Endothelial cell of umbilical vein (primary cell): ENCODE measurements around the gene TNFSF9.

Source experiments
- EZH2 ChIP-seq: IDR thresholded peaks from 2 replicates; pipeline ENCODE4 v1.6.1; 2012; ENCODE audit warnings: borderline replicate concordance, low read depth, mild to moderate bottlenecking, moderate library complexity, low read length, inconsistent platforms; ENCODE audit not compliant: severe bottlenecking
- FOS ChIP-seq: IDR thresholded peaks from 2 replicates; pipeline ENCODE4 v1.6.1; 2011; ENCODE audit warnings: mild to moderate bottlenecking, low read length, moderate library complexity, borderline replicate concordance; ENCODE audit not compliant: insufficient read depth
- GATA2 ChIP-seq: IDR thresholded peaks from 2 replicates; pipeline ENCODE4 v1.7.0; 2011; ENCODE audit warnings: low read depth, mild to moderate bottlenecking, moderate library complexity, mixed read lengths, low read length; ENCODE audit not compliant: insufficient read length, insufficient read depth
- JUN ChIP-seq: IDR thresholded peaks from 2 replicates; pipeline ENCODE4 v1.6.1; 2011; ENCODE audit warnings: borderline replicate concordance, low read depth; ENCODE audit not compliant: insufficient read length, insufficient read depth
- MYC ChIP-seq: IDR thresholded peaks from one replicate; pipeline ENCODE4 v1.6.1; 2011; ENCODE audit warnings: mild to moderate bottlenecking, low read depth, low read length
- POLR2A ChIP-seq: IDR thresholded peaks from 2 replicates; pipeline ENCODE4 v1.6.1; 2012; ENCODE audit warnings: low read depth, mild to moderate bottlenecking, control low read depth, low read length
- TF ChIP-seq, protein P1 (sequence below), 2 donors: IDR thresholded peaks; 1 replicate in 1 of 2; 2 replicates in 1 of 2; pipeline ENCODE4 v1.5.1; 2011; ENCODE audit warnings: low read length in 2 of 2, mild to moderate bottlenecking in 2 of 2, moderate library complexity in 2 of 2, control low read depth in 1 of 2, inconsistent platforms in 1 of 2, low read depth in 1 of 2; ENCODE audit not compliant: insufficient read depth in 1 of 2; ENCODE audit errors: extremely low read depth in 1 of 2
- TF ChIP-seq, protein P2 (sequence below): IDR thresholded peaks from 2 replicates; pipeline ENCODE4 v1.6.1; 2011; ENCODE audit not compliant: insufficient read depth, insufficient read length

DNA sequence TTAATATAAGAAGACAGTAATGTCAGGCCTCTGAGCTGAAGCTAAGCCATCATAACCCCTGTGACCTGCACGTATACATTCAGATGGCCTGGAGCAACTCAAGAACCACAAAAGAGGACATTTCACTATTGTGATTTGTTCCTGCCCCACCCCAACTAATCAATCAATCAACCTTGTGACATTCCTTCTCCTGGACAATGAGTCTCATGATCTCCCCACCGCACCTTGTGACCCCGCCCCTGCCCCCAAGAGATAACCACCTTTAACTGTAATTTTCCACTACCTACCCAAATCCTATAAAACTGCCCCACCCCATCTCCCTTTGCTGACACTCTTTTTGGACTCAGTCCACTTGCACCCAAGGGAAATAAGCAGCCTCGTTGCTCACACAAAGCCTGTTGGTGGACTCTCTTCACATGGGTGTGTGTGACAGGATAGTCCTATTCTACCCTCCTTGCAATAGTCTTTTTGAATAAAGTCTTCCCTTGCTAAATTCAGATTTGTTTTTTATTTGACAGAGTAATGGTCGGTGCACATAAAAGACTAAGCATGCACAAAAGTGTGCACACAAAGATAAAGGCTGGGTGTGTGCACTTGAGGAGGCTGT, 46.1 kb downstream of the TNFSF9 start:
- TF ChIP-seq, protein P1, sequence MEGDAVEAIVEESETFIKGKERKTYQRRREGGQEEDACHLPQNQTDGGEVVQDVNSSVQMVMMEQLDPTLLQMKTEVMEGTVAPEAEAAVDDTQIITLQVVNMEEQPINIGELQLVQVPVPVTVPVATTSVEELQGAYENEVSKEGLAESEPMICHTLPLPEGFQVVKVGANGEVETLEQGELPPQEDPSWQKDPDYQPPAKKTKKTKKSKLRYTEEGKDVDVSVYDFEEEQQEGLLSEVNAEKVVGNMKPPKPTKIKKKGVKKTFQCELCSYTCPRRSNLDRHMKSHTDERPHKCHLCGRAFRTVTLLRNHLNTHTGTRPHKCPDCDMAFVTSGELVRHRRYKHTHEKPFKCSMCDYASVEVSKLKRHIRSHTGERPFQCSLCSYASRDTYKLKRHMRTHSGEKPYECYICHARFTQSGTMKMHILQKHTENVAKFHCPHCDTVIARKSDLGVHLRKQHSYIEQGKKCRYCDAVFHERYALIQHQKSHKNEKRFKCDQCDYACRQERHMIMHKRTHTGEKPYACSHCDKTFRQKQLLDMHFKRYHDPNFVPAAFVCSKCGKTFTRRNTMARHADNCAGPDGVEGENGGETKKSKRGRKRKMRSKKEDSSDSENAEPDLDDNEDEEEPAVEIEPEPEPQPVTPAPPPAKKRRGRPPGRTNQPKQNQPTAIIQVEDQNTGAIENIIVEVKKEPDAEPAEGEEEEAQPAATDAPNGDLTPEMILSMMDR (IDR thresholded peaks at IDR 0.05; ENCODE audit: extremely low read depth in 1 of 2, insufficient read depth in 1 of 2, low read depth in 1 of 2, low read length in 2 of 2): no peak
- no peak for TF ChIP-seq GATA2
- TF ChIP-seq MYC: no peak
- TF ChIP-seq, protein P2, sequence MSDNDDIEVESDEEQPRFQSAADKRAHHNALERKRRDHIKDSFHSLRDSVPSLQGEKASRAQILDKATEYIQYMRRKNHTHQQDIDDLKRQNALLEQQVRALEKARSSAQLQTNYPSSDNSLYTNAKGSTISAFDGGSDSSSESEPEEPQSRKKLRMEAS: no peak
- no peak for TF ChIP-seq EZH2
- TF ChIP-seq POLR2A: no peak
- no peak for TF ChIP-seq JUN
- no peak for TF ChIP-seq FOS
